ENCODE data around the gene SDC4. TPM values are rescaled to one million over a fixed set of nuclear protein-coding genes. Genes with fewer than 3 reads are reported as not detected.

SDC4 gene
- total and polyA plus RNA-seq, 9 donors, result 5.4 to 14.1 (median 7.9) TPM

GRCh38 chr20:45311589-45312211, 36.5 kb downstream of the SDC4 start:
- peak; percentile 36 for DNase-seq
- Histone ChIP-seq H3K36me3 (ENCODE audit: control insufficient read depth, insufficient read depth, low read length) (no peaks in the 10 kb centered on the region), H3K4me3 (ENCODE audit: low read length) (no peak overlapping the region), H3K4me1 (ENCODE audit: control insufficient read depth, insufficient read depth, low read length) (peaks cover 11% of the 10 kb centered on the region), H3K27ac (ENCODE audit: low read length) (no peak overlapping the region), H3K27me3 (ENCODE audit: control insufficient read depth, insufficient read depth, low read length) (peaks cover 63% of the 10 kb centered on the region), H3K9me3 (replicated peaks; ENCODE audit: control insufficient read depth, low read depth, low read length) (no peaks in the 10 kb centered on the region)
- WGBS (ENCODE audit: insufficient coverage), result 18% methylated on average over 44 of the region's 45 CpGs

DNA sequence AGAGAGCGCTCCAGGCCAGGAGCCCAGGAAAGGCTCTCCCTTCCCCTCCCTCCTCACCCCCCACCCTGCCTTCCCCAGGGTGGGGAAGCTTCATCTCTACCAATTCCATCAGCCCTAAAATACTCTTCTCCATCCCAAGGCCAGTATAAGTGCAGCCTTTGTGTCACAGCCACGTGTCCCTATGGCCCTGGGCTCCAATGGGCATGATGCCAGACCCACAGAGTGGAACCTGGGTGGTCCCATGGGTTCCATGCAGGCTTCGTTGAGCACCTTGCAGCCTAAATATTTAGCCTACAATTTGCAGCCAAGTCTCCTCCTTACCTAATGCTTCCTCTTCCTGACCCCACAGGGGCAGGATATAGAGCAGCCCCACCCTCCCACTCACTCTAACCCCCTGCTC, 39.1 kb downstream of the SDC4 start:
- Histone ChIP-seq H3K27ac (ENCODE audit: low read length) (no peak overlapping the region), H3K4me3 (ENCODE audit: low read length) (no peak overlapping the region), H3K27me3 (ENCODE audit: control insufficient read depth, insufficient read depth, low read length) (peaks cover 70% of the 10 kb centered on the region), H3K4me1 (ENCODE audit: control insufficient read depth, insufficient read depth, low read length) (peaks cover 14% of the 10 kb centered on the region), H3K36me3 (ENCODE audit: control insufficient read depth, insufficient read depth, low read length) (no peaks in the 10 kb centered on the region), H3K9me3 (replicated peaks; ENCODE audit: control insufficient read depth, low read depth, low read length) (no peaks in the 10 kb centered on the region)
- DNase-seq, result no peak
- WGBS (ENCODE audit: insufficient coverage), result 39% methylated on average over 2 of the region's 3 CpGs

DNA sequence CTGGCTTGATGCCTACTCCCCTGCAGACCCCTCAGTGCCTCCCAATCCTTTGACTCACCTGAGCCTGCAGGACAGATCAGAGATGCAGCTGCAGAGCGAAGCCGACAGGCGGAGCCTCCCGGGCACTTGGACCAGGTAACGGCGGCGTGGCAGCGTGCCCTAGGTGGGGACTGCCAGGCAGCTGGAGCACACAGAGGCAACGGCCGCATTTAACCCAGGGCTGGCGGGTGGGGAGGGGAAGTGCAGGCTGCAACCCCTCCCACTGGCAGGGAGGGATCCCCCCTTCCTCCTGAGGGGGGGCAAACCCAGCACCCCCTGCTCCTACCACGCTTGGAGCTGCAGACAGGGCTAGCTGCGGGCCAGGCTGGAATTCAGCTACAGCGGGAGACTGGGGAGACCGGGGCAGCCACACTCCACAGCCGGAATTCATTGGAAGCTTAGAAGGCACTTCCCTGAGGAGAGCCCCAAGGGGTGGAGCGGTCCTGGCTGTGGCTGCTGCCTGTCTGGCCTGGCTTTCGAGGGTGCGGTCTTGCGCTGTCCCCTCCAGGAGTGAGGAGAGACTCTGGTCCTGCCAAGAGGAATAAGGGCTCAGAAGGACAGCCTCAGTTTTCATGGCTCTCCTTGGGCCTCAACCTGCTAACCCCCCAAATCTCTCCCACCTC, 40.0 kb downstream of the SDC4 start, which contains the start of gene MATN4:
Gene MATN4 (minus strand): TSS at position 183 of the 662 bp plus-strand sequence. CDS start 2,717 bp downstream, outside the sequence.
- Histone ChIP-seq H3K4me3 (ENCODE audit: low read length) (no peak within 1 kb of the TSS), H3K27me3 (ENCODE audit: control insufficient read depth, insufficient read depth, low read length) (peaks cover 75% of the 10 kb centered on the region), H3K27ac (ENCODE audit: low read length) (no peak within 1 kb of the TSS), H3K36me3 (ENCODE audit: control insufficient read depth, insufficient read depth, low read length) (no peaks in the 10 kb centered on the region), H3K9me3 (replicated peaks; ENCODE audit: control insufficient read depth, low read depth, low read length) (no peaks in the 10 kb centered on the region), H3K4me1 (ENCODE audit: control insufficient read depth, insufficient read depth, low read length) (peaks cover 14% of the 10 kb centered on the region)
- WGBS (ENCODE audit: insufficient coverage), result 11% methylated on average over 12 of the region's 20 CpGs
- peak; percentile 65 for DNase-seq

DNA sequence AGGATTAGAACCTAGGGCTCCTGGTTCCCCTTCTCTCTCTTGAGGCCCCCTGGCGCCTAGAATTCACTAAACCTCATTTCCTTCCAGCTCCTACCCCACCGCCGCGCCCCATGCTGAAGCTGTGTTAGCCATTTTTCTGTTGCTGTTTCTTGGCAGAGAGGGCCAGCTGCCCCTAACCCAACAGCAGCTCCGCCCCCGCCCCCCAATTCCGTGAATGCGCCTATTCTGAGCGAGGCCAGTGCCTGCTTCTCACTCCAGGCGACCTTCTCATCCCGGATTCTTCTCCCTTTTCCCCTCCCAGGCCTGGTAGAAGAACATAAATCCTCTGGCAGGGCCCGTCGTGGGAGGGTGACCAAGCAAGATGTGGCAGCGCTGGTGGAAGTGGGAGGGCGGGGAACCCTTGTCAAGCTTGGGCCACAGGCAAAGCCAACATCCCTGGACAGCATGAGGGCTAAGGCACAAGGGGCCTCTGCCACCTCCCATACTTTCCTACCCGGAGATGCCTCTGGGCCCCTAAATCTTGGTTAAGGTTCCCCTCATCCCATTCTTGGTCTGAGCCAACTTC, 41.1 kb downstream of the SDC4 start:
- Histone ChIP-seq H3K27ac (ENCODE audit: low read length) (no peak overlapping the region), H3K4me1 (ENCODE audit: control insufficient read depth, insufficient read depth, low read length) (peaks cover 14% of the 10 kb centered on the region), H3K9me3 (replicated peaks; ENCODE audit: control insufficient read depth, low read depth, low read length) (no peaks in the 10 kb centered on the region), H3K27me3 (ENCODE audit: control insufficient read depth, insufficient read depth, low read length) (peaks cover 69% of the 10 kb centered on the region), H3K36me3 (ENCODE audit: control insufficient read depth, insufficient read depth, low read length) (no peaks in the 10 kb centered on the region), H3K4me3 (ENCODE audit: low read length) (no peak overlapping the region)
- no peak for DNase-seq
- WGBS (ENCODE audit: insufficient coverage), result 59% methylated on average over 12 of the region's 16 CpGs

DNA sequence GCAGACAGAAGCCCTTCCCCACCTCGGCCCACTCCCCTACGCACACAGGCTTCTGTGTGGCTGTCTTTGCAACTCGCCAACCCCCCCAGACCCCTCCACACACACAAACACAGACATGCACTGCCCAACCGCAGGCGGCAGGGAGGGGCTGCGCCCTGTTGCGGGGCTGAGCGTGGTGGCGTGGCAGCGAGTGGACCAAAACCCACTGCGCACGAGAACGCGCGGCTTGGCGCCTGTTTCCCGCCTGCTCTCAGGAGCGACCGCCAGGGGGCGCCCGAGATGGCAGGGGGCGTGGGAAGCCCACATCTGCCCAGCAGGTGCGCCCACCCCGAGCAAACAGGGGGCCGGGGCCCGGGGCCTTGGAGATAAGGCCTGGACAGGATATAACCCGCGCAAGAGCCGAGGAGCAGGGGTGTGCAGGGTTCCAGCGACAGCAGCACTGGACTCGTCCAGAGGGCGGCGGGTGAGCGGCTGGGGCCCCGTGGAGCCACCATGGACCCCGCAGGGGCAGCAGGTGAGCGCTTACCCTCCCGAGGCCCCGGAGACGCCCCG, 41.7 kb downstream of the SDC4 start, which contains the start of gene RBPJL:
Gene RBPJL (plus strand): TSS at position 410 of the 552 bp plus-strand sequence. CDS start 83 bp downstream, at position 493.
- WGBS (ENCODE audit: insufficient coverage), result 10% methylated on average over 41 of the region's 41 CpGs
- H3K4me3 ChIP-seq (ENCODE audit: low read length), result no peak within 1 kb of the TSS
- no peaks in the 10 kb centered on the region for H3K9me3 ChIP-seq (replicated peaks; ENCODE audit: control insufficient read depth, low read depth, low read length)
- no peaks in the 10 kb centered on the region for H3K36me3 ChIP-seq (ENCODE audit: control insufficient read depth, insufficient read depth, low read length)
- H3K27me3 ChIP-seq (ENCODE audit: control insufficient read depth, insufficient read depth, low read length), result peaks cover 63% of the 10 kb centered on the region
- no peak within 1 kb of the TSS for H3K27ac ChIP-seq (ENCODE audit: low read length)
- H3K4me1 ChIP-seq (ENCODE audit: control insufficient read depth, insufficient read depth, low read length), result peaks cover 14% of the 10 kb centered on the region
- no peak for DNase-seq

DNA sequence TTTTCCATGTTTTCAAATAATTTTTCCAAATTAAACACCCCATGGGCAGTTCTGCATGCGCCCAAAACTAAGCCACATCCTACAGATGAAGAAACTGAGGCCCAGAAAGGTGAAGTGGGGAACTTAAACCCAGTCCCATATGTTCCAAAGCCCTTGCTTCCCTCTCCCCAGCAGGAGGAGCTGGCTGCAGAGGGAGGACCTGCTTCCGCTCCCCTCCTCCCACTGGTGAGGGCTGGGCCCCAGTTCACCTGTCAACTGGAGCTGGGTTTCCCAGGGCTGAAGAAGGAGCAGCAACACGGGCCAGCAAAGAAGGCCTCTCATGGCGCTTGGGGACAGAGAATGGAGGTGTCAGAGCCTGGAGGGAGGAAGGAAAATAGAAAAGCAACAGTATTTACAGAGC, 43.0 kb downstream of the SDC4 start:
- no peak for DNase-seq
- 61% methylated on average over 3 of the region's 4 CpGs for WGBS (ENCODE audit: insufficient coverage)
- no peak overlapping the region for H3K27ac ChIP-seq (ENCODE audit: low read length)
- H3K4me1 ChIP-seq (ENCODE audit: control insufficient read depth, insufficient read depth, low read length), result peaks cover 14% of the 10 kb centered on the region
- H3K36me3 ChIP-seq (ENCODE audit: control insufficient read depth, insufficient read depth, low read length), result no peaks in the 10 kb centered on the region
- H3K9me3 ChIP-seq (replicated peaks; ENCODE audit: control insufficient read depth, low read depth, low read length), result no peaks in the 10 kb centered on the region
- no peak overlapping the region for H3K4me3 ChIP-seq (ENCODE audit: low read length)
- peaks cover 58% of the 10 kb centered on the region for H3K27me3 ChIP-seq (ENCODE audit: control insufficient read depth, insufficient read depth, low read length)

GRCh38 chr20:45304464-45304999, 43.7 kb downstream of the SDC4 start:
- Histone ChIP-seq H3K4me3 (ENCODE audit: low read length) (no peak overlapping the region), H3K4me1 (ENCODE audit: control insufficient read depth, insufficient read depth, low read length) (peaks cover 14% of the 10 kb centered on the region), H3K9me3 (replicated peaks; ENCODE audit: control insufficient read depth, low read depth, low read length) (no peaks in the 10 kb centered on the region), H3K27me3 (ENCODE audit: control insufficient read depth, insufficient read depth, low read length) (peaks cover 58% of the 10 kb centered on the region), H3K27ac (ENCODE audit: low read length) (no peak overlapping the region), H3K36me3 (ENCODE audit: control insufficient read depth, insufficient read depth, low read length) (no peaks in the 10 kb centered on the region)
- DNase-seq, result no peak
- WGBS (ENCODE audit: insufficient coverage), result 63% methylated on average over 43 of the region's 43 CpGs

DNA sequence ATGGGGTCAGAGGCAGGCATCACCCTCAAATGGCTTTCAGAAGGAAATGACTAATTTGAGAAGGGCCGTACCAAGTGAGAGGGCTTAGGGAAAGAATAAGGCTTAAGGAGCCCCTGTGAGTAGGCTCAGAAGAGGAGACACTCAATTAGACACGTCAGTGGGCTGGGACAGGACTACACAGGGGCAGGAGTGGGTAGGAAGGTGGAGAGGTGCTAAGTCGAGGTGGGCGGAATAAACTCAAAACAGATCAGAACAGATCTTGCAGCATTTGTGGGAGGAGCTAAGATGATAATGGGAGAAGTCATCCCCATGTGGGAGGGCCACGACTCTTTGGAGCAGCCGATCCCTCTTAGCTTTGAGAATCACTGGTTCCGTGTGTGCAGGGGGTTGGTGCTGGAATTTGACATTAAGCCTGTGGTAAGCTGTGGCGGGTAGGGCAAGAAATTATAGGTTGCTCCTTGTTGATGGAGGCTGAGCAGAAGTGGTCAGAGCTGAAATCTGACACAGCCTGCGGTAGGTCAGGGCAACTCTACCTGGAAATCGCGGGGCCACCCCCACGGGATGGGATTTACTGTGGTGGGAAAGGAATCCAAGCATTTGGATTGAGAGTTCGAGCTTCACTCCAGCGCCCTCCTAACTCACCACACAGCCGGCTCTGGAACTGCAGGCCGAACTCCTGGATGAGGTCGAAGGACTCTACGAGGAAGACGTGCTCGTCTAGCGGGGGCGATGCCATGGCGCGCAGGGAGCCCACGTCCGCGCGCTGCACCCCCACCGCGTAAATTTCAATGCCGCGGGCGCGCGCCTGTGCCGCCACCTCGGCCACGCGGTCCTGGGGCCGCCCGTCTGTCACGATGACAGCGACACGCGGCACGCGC, 44.4 kb downstream of the SDC4 start:
- Histone ChIP-seq H3K4me1 (ENCODE audit: control insufficient read depth, insufficient read depth, low read length) (peaks cover 14% of the 10 kb centered on the region), H3K36me3 (ENCODE audit: control insufficient read depth, insufficient read depth, low read length) (no peaks in the 10 kb centered on the region), H3K27ac (ENCODE audit: low read length) (no peak overlapping the region), H3K4me3 (ENCODE audit: low read length) (no peak overlapping the region), H3K27me3 (ENCODE audit: control insufficient read depth, insufficient read depth, low read length) (peaks cover 54% of the 10 kb centered on the region), H3K9me3 (replicated peaks; ENCODE audit: control insufficient read depth, low read depth, low read length) (no peaks in the 10 kb centered on the region)
- WGBS (ENCODE audit: insufficient coverage), result 39% methylated on average over 41 of the region's 47 CpGs
- DNase-seq, result no peak

GRCh38 chr20:45301824-45302271, 46.4 kb downstream of the SDC4 start:
- H3K27ac ChIP-seq (ENCODE audit: low read length), result no peak overlapping the region
- H3K9me3 ChIP-seq (replicated peaks; ENCODE audit: control insufficient read depth, low read depth, low read length), result no peaks in the 10 kb centered on the region
- no peak for DNase-seq
- H3K27me3 ChIP-seq (ENCODE audit: control insufficient read depth, insufficient read depth, low read length), result peaks cover 35% of the 10 kb centered on the region
- WGBS (ENCODE audit: insufficient coverage), result 85% methylated on average over 4 of the region's 5 CpGs
- H3K36me3 ChIP-seq (ENCODE audit: control insufficient read depth, insufficient read depth, low read length), result no peaks in the 10 kb centered on the region
- H3K4me3 ChIP-seq (ENCODE audit: low read length), result no peak overlapping the region
- H3K4me1 ChIP-seq (ENCODE audit: control insufficient read depth, insufficient read depth, low read length), result peaks cover 3% of the 10 kb centered on the region

All from muscle of leg (tissue), 11 donors.